ENCODE results near the gene IER3IP1. TPM values are rescaled to one million over a fixed set of nuclear protein-coding genes. Genes with fewer than 3 reads are reported as not detected.

IER3IP1 gene
- total RNA-seq, 1 donor from 2014 or later, result 9.6 TPM

DNA sequence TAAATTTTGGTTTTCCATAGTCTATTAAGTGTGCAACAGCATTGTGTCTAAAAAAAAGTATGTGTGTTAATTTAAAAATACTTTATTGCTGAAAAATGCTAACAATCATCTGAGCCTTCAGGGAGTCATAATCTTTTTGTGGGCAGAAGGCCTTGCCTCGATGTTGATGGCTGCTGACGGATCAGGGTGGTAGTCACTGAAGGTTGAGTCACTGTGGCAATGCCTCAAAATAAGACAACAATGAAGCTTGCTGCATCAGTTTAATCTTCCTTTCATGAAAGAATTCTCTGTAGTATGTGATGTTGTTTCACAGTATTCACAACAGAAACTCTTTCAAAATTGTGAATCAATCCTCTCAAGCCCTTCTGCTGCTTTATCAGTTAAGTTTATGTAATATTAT is 57.2 kb downstream of the IER3IP1 start:
- no peak overlapping the region for H3K27ac ChIP-seq (replicated peaks)
- H3K36me3 ChIP-seq, result peaks cover 39% of the 10 kb centered on the region
- intact Hi-C loops (cut with micrococcal nuclease), result no loop called here
- no peaks in the 10 kb centered on the region for H3K9me3 ChIP-seq (replicated peaks)
- DNase-seq, result no peak
- no peaks in the 10 kb centered on the region for H3K4me1 ChIP-seq
- TF ChIP-seq, protein P1, sequence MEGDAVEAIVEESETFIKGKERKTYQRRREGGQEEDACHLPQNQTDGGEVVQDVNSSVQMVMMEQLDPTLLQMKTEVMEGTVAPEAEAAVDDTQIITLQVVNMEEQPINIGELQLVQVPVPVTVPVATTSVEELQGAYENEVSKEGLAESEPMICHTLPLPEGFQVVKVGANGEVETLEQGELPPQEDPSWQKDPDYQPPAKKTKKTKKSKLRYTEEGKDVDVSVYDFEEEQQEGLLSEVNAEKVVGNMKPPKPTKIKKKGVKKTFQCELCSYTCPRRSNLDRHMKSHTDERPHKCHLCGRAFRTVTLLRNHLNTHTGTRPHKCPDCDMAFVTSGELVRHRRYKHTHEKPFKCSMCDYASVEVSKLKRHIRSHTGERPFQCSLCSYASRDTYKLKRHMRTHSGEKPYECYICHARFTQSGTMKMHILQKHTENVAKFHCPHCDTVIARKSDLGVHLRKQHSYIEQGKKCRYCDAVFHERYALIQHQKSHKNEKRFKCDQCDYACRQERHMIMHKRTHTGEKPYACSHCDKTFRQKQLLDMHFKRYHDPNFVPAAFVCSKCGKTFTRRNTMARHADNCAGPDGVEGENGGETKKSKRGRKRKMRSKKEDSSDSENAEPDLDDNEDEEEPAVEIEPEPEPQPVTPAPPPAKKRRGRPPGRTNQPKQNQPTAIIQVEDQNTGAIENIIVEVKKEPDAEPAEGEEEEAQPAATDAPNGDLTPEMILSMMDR (IDR thresholded peaks at IDR 0.05; ENCODE audit: borderline replicate concordance), result no peak
- H3K27me3 ChIP-seq (ENCODE audit: low read depth), result no peaks in the 10 kb centered on the region
- no peak overlapping the region for H3K4me3 ChIP-seq

- TF ChIP-seq, protein P1 (IDR thresholded peaks at IDR 0.05; ENCODE audit: borderline replicate concordance), result no peak
- intact Hi-C loops (cut with micrococcal nuclease), result no loop called here
- no peak for DNase-seq
- Histone ChIP-seq H3K9me3 (replicated peaks) (no peaks in the 10 kb centered on the region), H3K36me3 (peaks cover 63% of the 10 kb centered on the region), H3K4me1 (no peaks in the 10 kb centered on the region), H3K27ac (replicated peaks) (no peak overlapping the region), H3K27me3 (ENCODE audit: low read depth) (no peaks in the 10 kb centered on the region), H3K4me3 (no peak overlapping the region)
These were observed 61.0 kb downstream of the IER3IP1 start for GRCh38 chr18:47115205-47115604.

- no peaks in the 10 kb centered on the region for H3K27me3 ChIP-seq (ENCODE audit: low read depth)
- TF ChIP-seq, protein P1 (IDR thresholded peaks at IDR 0.05; ENCODE audit: borderline replicate concordance), result no peak
- intact Hi-C loops (cut with micrococcal nuclease), result no loop called here
- H3K27ac ChIP-seq (replicated peaks), result no peak overlapping the region
- peaks cover 5% of the 10 kb centered on the region for H3K4me1 ChIP-seq
- no peak for DNase-seq
- H3K9me3 ChIP-seq (replicated peaks), result no peaks in the 10 kb centered on the region
- H3K36me3 ChIP-seq, result peaks cover 72% of the 10 kb centered on the region
- H3K4me3 ChIP-seq, result no peak overlapping the region
These were observed 62.2 kb downstream of the IER3IP1 start for GRCh38 chr18:47113796-47114540.

DNA sequence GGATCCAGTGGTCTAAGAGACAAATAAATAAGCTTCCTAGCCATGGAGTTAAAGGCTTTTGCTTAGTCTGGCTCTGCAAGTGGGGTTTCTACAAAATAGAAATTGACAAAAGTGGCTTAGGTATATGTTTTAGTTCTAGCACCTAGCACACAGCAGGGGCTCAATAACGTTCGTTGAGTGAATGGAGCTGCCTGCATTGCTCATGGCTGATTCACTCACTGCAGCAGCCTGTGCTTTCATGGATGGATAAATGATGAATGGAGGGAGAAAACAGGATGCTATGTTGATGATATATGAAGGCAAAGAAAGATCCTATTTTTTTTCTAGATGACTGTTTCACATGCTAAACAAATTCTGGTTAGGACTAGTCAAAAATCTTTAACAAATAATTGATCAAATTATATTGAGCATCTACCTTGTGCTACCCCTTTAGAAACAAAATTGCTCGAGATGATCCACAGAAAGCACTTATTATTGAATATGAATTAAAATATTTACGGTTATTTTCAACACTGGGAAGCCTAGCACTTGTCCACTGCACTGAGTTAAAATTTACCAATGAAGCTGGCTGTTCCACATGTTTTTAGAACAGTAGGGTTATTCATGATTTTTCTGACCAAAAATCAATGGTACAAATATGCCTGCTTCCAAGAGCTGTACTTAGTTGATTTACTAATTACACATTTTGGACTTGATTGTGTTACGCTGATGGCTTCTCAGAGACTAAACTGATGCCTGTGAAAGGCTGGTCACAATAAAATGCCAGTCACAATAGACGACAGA is 65.5 kb downstream of the IER3IP1 start:
- no peak for DNase-seq
- intact Hi-C loops (cut with micrococcal nuclease), result no loop called here
- H3K27me3 ChIP-seq (ENCODE audit: low read depth), result no peaks in the 10 kb centered on the region
- H3K27ac ChIP-seq (replicated peaks), result no peak overlapping the region
- H3K4me1 ChIP-seq, result peaks cover 5% of the 10 kb centered on the region
- H3K4me3 ChIP-seq, result no peak overlapping the region
- H3K9me3 ChIP-seq (replicated peaks), result no peaks in the 10 kb centered on the region
- TF ChIP-seq, protein P1 (IDR thresholded peaks at IDR 0.05; ENCODE audit: borderline replicate concordance), result no peak
- H3K36me3 ChIP-seq, result peaks cover 93% of the 10 kb centered on the region

DNA sequence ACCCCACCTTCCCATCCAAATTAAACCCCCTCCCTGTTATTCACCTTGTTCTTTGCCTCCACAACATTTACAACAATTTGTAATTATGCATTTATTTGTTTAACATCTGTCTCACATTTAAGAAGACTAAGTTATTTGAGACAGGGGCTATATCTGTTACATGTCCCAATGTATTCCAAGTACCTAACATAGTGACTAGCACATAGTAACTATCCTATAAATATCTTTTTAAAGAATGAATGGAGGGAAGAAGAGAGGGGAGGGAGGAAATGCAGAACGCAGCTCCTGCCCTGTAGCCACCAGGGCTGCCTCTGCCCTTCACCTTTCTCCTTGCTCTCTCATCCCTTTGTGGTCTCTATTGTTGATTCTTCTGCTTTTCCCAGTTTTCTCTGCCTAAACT is 66.4 kb downstream of the IER3IP1 start:
- Histone ChIP-seq H3K4me3 (no peak overlapping the region), H3K27me3 (ENCODE audit: low read depth) (no peaks in the 10 kb centered on the region), H3K36me3 (peaks cover 88% of the 10 kb centered on the region), H3K27ac (replicated peaks) (no peak overlapping the region), H3K4me1 (peaks cover 5% of the 10 kb centered on the region), H3K9me3 (replicated peaks) (no peaks in the 10 kb centered on the region)
- intact Hi-C loops (cut with micrococcal nuclease), result no loop called here
- TF ChIP-seq, protein P1 (IDR thresholded peaks at IDR 0.05; ENCODE audit: borderline replicate concordance), result no peak
- DNase-seq, result no peak
